Bronchus fibroblast of lung (primary cell): ENCODE measurements around the gene NDP. TPM values are rescaled to one million over a fixed set of nuclear protein-coding genes. Genes with fewer than 3 reads are reported as not detected.

Experiments used
- total RNA-seq: library from RNA; depleted of rRNA; stranded (reverse); fragments of >200 nt; gene quantifications from 2 replicates; pipeline ENCODE4 v1.2.3, GENCODE V29; 2015

The NDP gene, protein sequence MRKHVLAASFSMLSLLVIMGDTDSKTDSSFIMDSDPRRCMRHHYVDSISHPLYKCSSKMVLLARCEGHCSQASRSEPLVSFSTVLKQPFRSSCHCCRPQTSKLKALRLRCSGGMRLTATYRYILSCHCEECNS
- 0.74 and 1.5 TPM in 2 replicates for total RNA-seq

DNA sequence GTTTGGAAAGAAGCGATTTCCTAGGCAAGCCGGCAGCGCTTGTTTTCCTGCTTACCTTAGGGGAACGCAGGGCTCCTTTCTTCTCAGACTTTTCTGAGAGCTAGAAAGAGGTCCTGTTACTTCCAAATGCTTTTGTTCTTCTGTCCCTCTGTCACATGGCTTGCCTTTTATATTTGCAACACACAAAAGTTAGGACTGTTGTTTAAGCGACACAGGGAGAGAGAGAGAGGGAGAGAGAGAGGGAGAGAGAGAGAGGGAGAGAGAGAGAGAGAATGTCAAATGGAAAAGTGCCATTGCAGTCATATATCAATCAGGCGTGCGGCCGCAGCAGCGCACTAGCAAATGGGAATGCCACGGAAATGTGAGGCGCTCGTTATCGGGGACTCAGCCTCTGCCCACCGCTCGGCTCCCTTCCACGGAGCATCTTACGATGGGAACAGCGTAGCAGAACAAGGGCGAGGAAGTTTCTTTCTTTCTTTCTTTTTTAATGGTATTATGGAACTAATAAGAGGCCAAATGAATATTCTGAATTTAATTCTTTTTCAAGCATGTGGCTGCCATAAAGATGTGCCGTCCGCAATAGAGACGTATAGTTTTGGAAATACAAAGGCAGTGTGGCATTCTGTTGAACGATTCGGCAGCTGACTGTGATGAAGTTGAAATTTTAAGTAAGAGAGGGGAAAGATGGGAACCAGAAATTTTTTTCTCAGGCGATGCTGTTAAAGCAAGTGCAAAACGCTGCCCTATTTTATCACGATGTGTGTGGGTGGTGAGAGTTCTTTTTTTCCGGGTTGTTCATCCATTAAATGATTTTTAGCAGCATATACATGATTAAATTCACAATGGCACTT lies at the start of gene NDP:
NDP (minus strand) TSS at position 142 of the 851 bp plus-strand sequence. CDS start 14,745 bp downstream, outside the sequence.

Other genes starting within 250 kb of the NDP start
- gene MAOB, start 90.9 kb downstream of the NDP start, total RNA-seq: under 0.01 and 0.17 TPM in 2 replicates